K562 (cell line): ENCODE data around the gene HCN3. TPM values are rescaled to one million over a fixed set of nuclear protein-coding genes. Genes with fewer than 3 reads are reported as not detected.

Experiments used
- CBX1 ChIP-seq: sonication (generic); IDR thresholded peaks from 2 replicates; pipeline ENCODE4 v1.6.1; 2016; ENCODE audit warnings: antibody characterized with exemption, low read depth, mild to moderate bottlenecking
- ETV6 ChIP-seq, 3 experiments: fragments of 150-350 bp in 1 of 3; sonication (generic) in 1 of 3; formaldehyde crosslinking in 1 of 3; IDR thresholded peaks; 2 replicates each; pipeline versions ENCODE4 v1.6.1 to v1.8.0; 2014 to 2022; ENCODE audit warnings: borderline replicate concordance in 2 of 3, low read depth in 2 of 3, antibody characterized with exemption in 1 of 3, low read length in 1 of 3, mild to moderate bottlenecking in 1 of 3, missing genetic modification reagents in 1 of 3
- GTF3C2 ChIP-seq: IDR thresholded peaks from 3 replicates; pipeline ENCODE4 v1.6.1; 2011; ENCODE audit warnings: borderline replicate concordance, mild to moderate bottlenecking, moderate library complexity; ENCODE audit not compliant: insufficient read length; ENCODE audit errors: extremely low read depth
- HDAC6 ChIP-seq: IDR thresholded peaks from 2 replicates; pipeline ENCODE4 v1.6.1; 2012; ENCODE audit warnings: low read depth, mild to moderate bottlenecking, control low read depth, inconsistent platforms, low read length, moderate library complexity
- HES1 ChIP-seq: fragments of 450-650 bp; IDR thresholded peaks from 2 replicates; pipeline ENCODE4 v1.6.1; 2016; ENCODE audit warnings: low read depth, mild to moderate bottlenecking, moderate library complexity
- KLF13 ChIP-seq: fragments of 450-650 bp; IDR thresholded peaks from 2 replicates; pipeline ENCODE4 v1.6.1; 2016; ENCODE audit warnings: missing genetic modification characterization, low read depth, mild to moderate bottlenecking, missing compliant biosample characterization, moderate library complexity, borderline replicate concordance
- PCBP1 ChIP-seq: fragments of 200-400 bp; formaldehyde crosslinking; IDR thresholded peaks from 2 replicates; pipeline ENCODE4 v1.6.1; 2018; ENCODE audit warnings: mild to moderate bottlenecking, low read depth, low read length; ENCODE audit not compliant: poor library complexity, severe bottlenecking
- PHB2 ChIP-seq: fragments of 450-650 bp; IDR thresholded peaks from 2 replicates; pipeline ENCODE4 v1.6.1; 2017; ENCODE audit warnings: low read depth
- PHF8 ChIP-seq: fragments of 200-600 bp; sonication (generic); IDR thresholded peaks from 2 replicates; pipeline ENCODE4 v1.6.1; 2012; ENCODE audit warnings: mixed run types, mild to moderate bottlenecking, inconsistent platforms, low read length, moderate library complexity, borderline replicate concordance
- POLR3A ChIP-seq: IDR thresholded peaks from 2 replicates; pipeline ENCODE4 v1.6.1; 2011; ENCODE audit warnings: borderline replicate concordance, mild to moderate bottlenecking, moderate library complexity; ENCODE audit not compliant: insufficient read length, insufficient read depth; ENCODE audit errors: extremely low read depth
- SRSF3 ChIP-seq: fragments of 200-400 bp; formaldehyde crosslinking; IDR thresholded peaks from 2 replicates; pipeline ENCODE4 v1.6.1; 2016; ENCODE audit warnings: mild to moderate bottlenecking, low read length, moderate library complexity; ENCODE audit not compliant: insufficient read depth
- TEAD4 ChIP-seq, 2 experiments: sonication (generic) in 1 of 2; formaldehyde crosslinking in 1 of 2; IDR thresholded peaks; 2 replicates each; pipeline versions ENCODE4 v1.6.1 to v1.8.0; 2012 to 2022; ENCODE audit warnings: borderline replicate concordance in 1 of 2, inconsistent platforms in 1 of 2, low read length in 1 of 2, mild to moderate bottlenecking in 1 of 2, missing genetic modification reagents in 1 of 2
- TRIM24 ChIP-seq, 2 experiments: fragments of 450-650 bp; IDR thresholded peaks; 2 replicates each; pipeline ENCODE4 v1.6.1; 2016
- YBX1 ChIP-seq: fragments of 450-650 bp; IDR thresholded peaks from 2 replicates; pipeline ENCODE4 v1.7.1; 2016; ENCODE audit warnings: mild to moderate bottlenecking
- ZNF668 ChIP-seq: fragments of 250-450 bp; sonication (Bioruptor Pico); IDR thresholded peaks from 2 replicates; pipeline ENCODE4 v1.8.0; 2022; ENCODE audit warnings: mild to moderate bottlenecking, inconsistent platforms
- ZNF77 ChIP-seq: fragments of 250-450 bp; sonication (Bioruptor Pico); IDR thresholded peaks from 2 replicates; pipeline ENCODE4 v1.5.0; 2020
- ZSCAN29 ChIP-seq: fragments of 450-650 bp; IDR thresholded peaks from 2 replicates; pipeline ENCODE4 v1.6.1; 2017
- polyA plus RNA-seq, 8 experiments: library from polyadenylated mRNA; depleted of rRNA in 4 of 8; stranded (reverse) in 5 of 8; unstranded in 3 of 8; fragments of >200 nt; fragmentation: Nextera tagmentation in 2 of 8; fragmentation: Illumina TruSeq in 1 of 8; extraction: Ambion mirVana in 2 of 8; extraction: Trizol in 1 of 8; gene quantifications; 2 replicates each; pipeline versions ENCODE4 v1.2.1 to v1.2.3, GENCODE V29; 2011 to 2014; ENCODE audit warnings: inconsistent platforms in 1 of 8, missing spikeins in 1 of 8
- total RNA-seq, 7 experiments: library from RNA; depleted of rRNA in 6 of 7; stranded (reverse); fragments of >200 nt in 6 of 7; fragmentation: Illumina TruSeq in 2 of 7; extraction: Trizol in 2 of 7; gene quantifications; 2 replicates each; pipeline versions ENCODE4 v1.2.1 to v1.2.3, GENCODE V29; 2011 to 2021; ENCODE audit warnings: low replicate concordance in 1 of 7
- TF ChIP-seq, protein P1 (sequence below): fragments of 450-650 bp; formaldehyde crosslinking; IDR thresholded peaks from 2 replicates; pipeline ENCODE4 v1.4.0; 2020; ENCODE audit warnings: mild to moderate bottlenecking
- TF ChIP-seq, protein P2 (sequence below): sonication (generic); formaldehyde crosslinking; IDR thresholded peaks from 2 replicates; pipeline ENCODE4 v1.8.1; 2023; ENCODE audit warnings: mild to moderate bottlenecking, missing genetic modification reagents

The HCN3 gene
- total and polyA plus RNA-seq, 9 of the 15 experiments (the other 6 are each of a cell fraction or from before 2014, with no cell fraction given): 0.91 to 9.7 (median 3.9) TPM

- no peak for TF ChIP-seq PCBP1
- TF ChIP-seq SRSF3: no peak
- TF ChIP-seq, protein P1, sequence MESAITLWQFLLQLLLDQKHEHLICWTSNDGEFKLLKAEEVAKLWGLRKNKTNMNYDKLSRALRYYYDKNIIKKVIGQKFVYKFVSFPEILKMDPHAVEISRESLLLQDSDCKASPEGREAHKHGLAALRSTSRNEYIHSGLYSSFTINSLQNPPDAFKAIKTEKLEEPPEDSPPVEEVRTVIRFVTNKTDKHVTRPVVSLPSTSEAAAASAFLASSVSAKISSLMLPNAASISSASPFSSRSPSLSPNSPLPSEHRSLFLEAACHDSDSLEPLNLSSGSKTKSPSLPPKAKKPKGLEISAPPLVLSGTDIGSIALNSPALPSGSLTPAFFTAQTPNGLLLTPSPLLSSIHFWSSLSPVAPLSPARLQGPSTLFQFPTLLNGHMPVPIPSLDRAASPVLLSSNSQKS (CRISPR knock-in tag): no peak
- TF ChIP-seq ETV6 (IDR thresholded peaks at IDR 0.05; ENCODE audit: borderline replicate concordance in 1 of 2, low read depth in 2 of 2, low read length in 1 of 2): no peak
- TF ChIP-seq ETV6 (CRISPR knock-in tag; IDR thresholded peaks at IDR 0.05; ENCODE audit: borderline replicate concordance): no peak
- TF ChIP-seq KLF13 (tag): no peak
- TF ChIP-seq TEAD4 (IDR thresholded peaks at IDR 0.05; ENCODE audit: low read length): no peak; the same call in 1 of the 2 replicates
- TF ChIP-seq TEAD4 (CRISPR knock-in tag; IDR thresholded peaks at IDR 0.05; ENCODE audit: borderline replicate concordance): no peak
- no peak for TF ChIP-seq TRIM24 (IDR thresholded peaks at IDR 0.05)
- TF ChIP-seq ZNF668 (CRISPR knock-in tag): no peak
- TF ChIP-seq YBX1: no peak
- TF ChIP-seq ZSCAN29: no peak
- TF ChIP-seq ZNF77 (CRISPR knock-in tag): no peak
- TF ChIP-seq HES1: 0 out of 2 replicates have a peak, but pooled peaks have one; percentile 16
- no peak for TF ChIP-seq PHB2
- no peak for TF ChIP-seq CBX1
- peak; percentile 43; the same call in 1 of the 2 replicates for TF ChIP-seq PHF8
- TF ChIP-seq HDAC6: no peak
- TF ChIP-seq GTF3C2: no peak
- TF ChIP-seq, protein P2, sequence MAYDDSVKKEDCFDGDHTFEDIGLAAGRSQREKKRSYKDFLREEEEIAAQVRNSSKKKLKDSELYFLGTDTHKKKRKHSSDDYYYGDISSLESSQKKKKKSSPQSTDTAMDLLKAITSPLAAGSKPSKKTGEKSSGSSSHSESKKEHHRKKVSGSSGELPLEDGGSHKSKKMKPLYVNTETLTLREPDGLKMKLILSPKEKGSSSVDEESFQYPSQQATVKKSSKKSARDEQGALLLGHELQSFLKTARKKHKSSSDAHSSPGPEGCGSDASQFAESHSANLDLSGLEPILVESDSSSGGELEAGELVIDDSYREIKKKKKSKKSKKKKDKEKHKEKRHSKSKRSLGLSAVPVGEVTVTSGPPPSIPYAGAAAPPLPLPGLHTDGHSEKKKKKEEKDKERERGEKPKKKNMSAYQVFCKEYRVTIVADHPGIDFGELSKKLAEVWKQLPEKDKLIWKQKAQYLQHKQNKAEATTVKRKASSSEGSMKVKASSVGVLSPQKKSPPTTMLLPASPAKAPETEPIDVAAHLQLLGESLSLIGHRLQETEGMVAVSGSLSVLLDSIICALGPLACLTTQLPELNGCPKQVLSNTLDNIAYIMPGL (CRISPR knock-in tag): 0 out of 2 replicates have a peak, but pooled peaks have one; percentile 37
- no peak for TF ChIP-seq POLR3A
Observed at GRCh38 chr1:155273343-155274245, 3.7 kb upstream of the HCN3 start, which contains the start of gene CLK2 (continued).
